OCI-LY1 (cell line): ENCODE data around the gene RNASEH2C.

Experiments
- H2AFZ ChIP-seq: fragments of 200-600 bp; sonication (generic), shearing (Covaris generic); 2 replicates; pipeline ENCODE4 v1.6.0; 2014; ENCODE audit warnings: antibody characterized with exemption, mild to moderate bottlenecking, low read length
- H3F3A ChIP-seq: fragments of 200-600 bp; sonication (generic), shearing (Covaris generic); 2 replicates; pipeline ENCODE4 v1.6.0; 2014; ENCODE audit warnings: mild to moderate bottlenecking, antibody characterized with exemption, low read length, moderate library complexity; ENCODE audit not compliant: insufficient read depth
- H3K27ac ChIP-seq: fragments of 200-600 bp; sonication (generic); 2 replicates; pipeline ENCODE4 v1.5.1; 2014; ENCODE audit warnings: low read length, mixed run types, mild to moderate bottlenecking, low read depth; ENCODE audit not compliant: poor library complexity, severe bottlenecking
- H3K27me3 ChIP-seq: fragments of 200-600 bp; sonication (generic); 2 replicates; pipeline ENCODE4 v1.6.0; 2014; ENCODE audit warnings: antibody characterized with exemption, mild to moderate bottlenecking, low read length, moderate library complexity; ENCODE audit not compliant: insufficient read depth
- H3K36me3 ChIP-seq: fragments of 200-600 bp; sonication (generic); 2 replicates; pipeline ENCODE4 v1.6.1; 2014; ENCODE audit warnings: mild to moderate bottlenecking, antibody characterized with exemption, low read length, moderate library complexity, mixed read lengths; ENCODE audit not compliant: insufficient read depth
- H3K4me1 ChIP-seq: fragments of 200-600 bp; sonication (generic); 2 replicates; pipeline ENCODE4 v1.5.1; 2014; ENCODE audit warnings: mild to moderate bottlenecking, low read length, moderate library complexity; ENCODE audit not compliant: insufficient read depth, severe bottlenecking
- H3K4me2 ChIP-seq: fragments of 200-600 bp; sonication (generic), shearing (Covaris generic); 2 replicates; pipeline ENCODE4 v1.6.1; 2014; ENCODE audit warnings: low read length
- H3K4me3 ChIP-seq: fragments of 200-600 bp; sonication (generic); 2 replicates; pipeline ENCODE4 v1.5.1; 2014; ENCODE audit warnings: low read length, low read depth, mild to moderate bottlenecking, mixed read lengths; ENCODE audit not compliant: poor library complexity, severe bottlenecking
- H3K79me2 ChIP-seq: fragments of 200-600 bp; shearing (Covaris generic); 2 replicates; pipeline ENCODE4 v1.6.1; 2016; ENCODE audit warnings: mixed run types, low read length, mixed read lengths; ENCODE audit not compliant: insufficient read depth
- H3K9ac ChIP-seq: fragments of 200-600 bp; sonication (generic), shearing (Covaris generic); 2 replicates; pipeline ENCODE4 v1.6.1; 2014; ENCODE audit warnings: mild to moderate bottlenecking, low read length, mixed read lengths
- H3K9me2 ChIP-seq: fragments of 200-600 bp; sonication (generic), shearing (Covaris generic); 2 replicates; pipeline ENCODE4 v1.6.1; 2014; ENCODE audit warnings: low read depth, mild to moderate bottlenecking, low read length, mixed read lengths
- H3K9me3 ChIP-seq: fragments of 200-600 bp; shearing (Covaris generic); 2 replicates; pipeline ENCODE4 v1.6.1; 2014; ENCODE audit warnings: low read length, mixed read lengths
- H4K20me1 ChIP-seq: fragments of 200-600 bp; sonication (generic), shearing (Covaris generic); 2 replicates; pipeline ENCODE4 v1.6.0; 2016; ENCODE audit warnings: mild to moderate bottlenecking, low read length; ENCODE audit not compliant: insufficient read depth
- EZH2 ChIP-seq: fragments of 200-600 bp; sonication (generic), shearing (Covaris generic); IDR thresholded peaks from 2 replicates; pipeline ENCODE4 v1.8.0; 2017; ENCODE audit warnings: borderline replicate concordance, mixed run types, mild to moderate bottlenecking, antibody characterized with exemption, low read length, moderate library complexity, mixed read lengths
- TF ChIP-seq, protein P1 (sequence below): fragments of 200-600 bp; sonication (generic), shearing (Covaris generic); IDR thresholded peaks from 2 replicates; pipeline ENCODE4 v1.5.1; 2017; ENCODE audit warnings: mild to moderate bottlenecking, antibody characterized with exemption, low read length, moderate library complexity, mixed read lengths

RNASEH2C gene

DNA sequence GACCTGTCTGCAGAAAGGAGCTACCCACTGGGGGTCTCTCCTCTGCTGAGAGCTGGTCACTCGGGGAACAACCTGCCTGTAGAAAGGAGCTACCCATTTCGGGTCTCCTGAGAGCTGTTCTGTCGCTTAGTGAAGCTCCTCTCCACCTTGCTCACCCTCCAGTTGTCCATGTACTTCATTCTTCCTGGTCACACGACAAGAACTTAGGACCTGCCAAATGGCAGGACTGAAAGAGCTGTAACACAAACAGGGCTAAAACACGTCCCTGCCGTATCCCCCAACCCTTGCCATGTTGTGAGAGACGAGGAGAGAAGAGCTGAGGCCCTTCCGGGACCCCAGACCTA is 24.1 kb upstream of the RNASEH2C start:
- Histone ChIP-seq H3K4me3 (no peak overlapping the region), H3F3A (no peaks in the 10 kb centered on the region), H3K4me2 (no peak overlapping the region), H2AFZ (no peak overlapping the region), H3K27me3 (peaks cover 19% of the 10 kb centered on the region; the same call in 1 of the 2 replicates), H3K36me3 (no peaks in the 10 kb centered on the region; the same call in 1 of the 2 replicates), H3K9ac (no peak overlapping the region), H3K4me1 (no peaks in the 10 kb centered on the region), H3K79me2 (no peaks in the 10 kb centered on the region), H4K20me1 (no peaks in the 10 kb centered on the region), H3K9me2 (no peaks in the 10 kb centered on the region), H3K9me3 (no peaks in the 10 kb centered on the region), H3K27ac (no peak overlapping the region)
- no peak for TF ChIP-seq EZH2
- TF ChIP-seq, protein P1, sequence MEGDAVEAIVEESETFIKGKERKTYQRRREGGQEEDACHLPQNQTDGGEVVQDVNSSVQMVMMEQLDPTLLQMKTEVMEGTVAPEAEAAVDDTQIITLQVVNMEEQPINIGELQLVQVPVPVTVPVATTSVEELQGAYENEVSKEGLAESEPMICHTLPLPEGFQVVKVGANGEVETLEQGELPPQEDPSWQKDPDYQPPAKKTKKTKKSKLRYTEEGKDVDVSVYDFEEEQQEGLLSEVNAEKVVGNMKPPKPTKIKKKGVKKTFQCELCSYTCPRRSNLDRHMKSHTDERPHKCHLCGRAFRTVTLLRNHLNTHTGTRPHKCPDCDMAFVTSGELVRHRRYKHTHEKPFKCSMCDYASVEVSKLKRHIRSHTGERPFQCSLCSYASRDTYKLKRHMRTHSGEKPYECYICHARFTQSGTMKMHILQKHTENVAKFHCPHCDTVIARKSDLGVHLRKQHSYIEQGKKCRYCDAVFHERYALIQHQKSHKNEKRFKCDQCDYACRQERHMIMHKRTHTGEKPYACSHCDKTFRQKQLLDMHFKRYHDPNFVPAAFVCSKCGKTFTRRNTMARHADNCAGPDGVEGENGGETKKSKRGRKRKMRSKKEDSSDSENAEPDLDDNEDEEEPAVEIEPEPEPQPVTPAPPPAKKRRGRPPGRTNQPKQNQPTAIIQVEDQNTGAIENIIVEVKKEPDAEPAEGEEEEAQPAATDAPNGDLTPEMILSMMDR = no peak

DNA sequence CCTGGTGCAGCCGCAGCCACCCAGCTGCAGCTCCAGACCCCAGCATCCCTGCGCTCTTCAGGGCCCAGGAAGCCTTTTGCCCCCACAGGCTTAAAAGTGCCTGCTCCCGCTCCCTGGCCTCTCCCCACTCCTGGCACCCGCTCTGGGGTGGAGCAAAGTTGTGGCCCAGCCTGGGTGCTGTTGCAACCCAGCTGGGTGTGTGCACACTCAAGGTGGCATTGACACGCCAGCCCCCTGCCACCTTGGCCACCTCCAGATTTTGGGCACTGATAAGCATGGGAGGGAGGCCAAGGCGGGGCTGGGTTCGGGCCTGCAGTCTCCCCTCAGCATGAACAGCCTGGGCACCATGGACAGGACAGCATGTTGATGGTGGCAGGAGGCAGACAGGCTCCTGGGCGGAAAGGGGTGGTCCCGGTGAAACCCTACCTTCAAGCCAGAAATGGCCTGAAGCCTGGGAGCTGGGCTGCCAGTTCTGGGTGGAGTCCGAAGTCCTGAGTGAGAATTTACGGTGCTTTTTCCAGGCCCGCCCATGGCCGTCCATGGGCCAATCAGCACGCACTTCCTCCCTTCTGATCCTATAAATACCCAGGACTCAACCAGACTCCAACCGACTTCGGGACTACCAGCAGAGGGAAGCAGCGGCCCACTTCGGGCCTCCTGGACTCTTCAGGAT is 23.6 kb upstream of the RNASEH2C start:
- Histone ChIP-seq H3K36me3 (no peaks in the 10 kb centered on the region; the same call in 1 of the 2 replicates), H4K20me1 (no peaks in the 10 kb centered on the region), H3K27me3 (peaks cover 14% of the 10 kb centered on the region; the same call in 1 of the 2 replicates), H3K4me2 (no peak overlapping the region), H3K4me3 (no peak overlapping the region), H3F3A (no peaks in the 10 kb centered on the region), H3K79me2 (no peaks in the 10 kb centered on the region), H3K9me3 (no peaks in the 10 kb centered on the region), H2AFZ (no peak overlapping the region), H3K27ac (no peak overlapping the region), H3K9me2 (no peaks in the 10 kb centered on the region), H3K4me1 (no peaks in the 10 kb centered on the region), H3K9ac (no peak overlapping the region)
- TF ChIP-seq, protein P1 = no peak
- TF ChIP-seq EZH2 = no peak

DNA sequence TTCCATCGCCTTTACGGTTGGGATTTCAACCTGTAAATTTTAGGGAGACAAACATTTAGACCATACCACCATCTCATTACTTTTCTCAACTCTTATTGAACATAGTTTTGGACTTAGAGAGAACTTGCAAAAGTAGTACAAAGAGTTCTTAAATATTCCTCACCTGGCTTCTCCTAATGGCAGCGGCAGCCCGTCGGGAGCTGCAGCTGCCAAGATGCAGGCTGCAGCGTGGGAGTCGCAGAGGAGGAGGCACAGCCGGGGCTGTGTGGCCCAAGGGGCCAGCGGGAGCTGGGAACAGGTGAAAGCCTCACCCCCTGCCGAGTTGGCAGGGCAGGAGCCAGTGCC is 23.1 kb upstream of the RNASEH2C start:
- TF ChIP-seq, protein P1 = no peak
- no peak for TF ChIP-seq EZH2
- no peak overlapping the region for H3K4me3 ChIP-seq
- no peaks in the 10 kb centered on the region for H3F3A ChIP-seq
- H3K27ac ChIP-seq = no peak overlapping the region
- no peaks in the 10 kb centered on the region for H3K9me2 ChIP-seq
- no peak overlapping the region for H2AFZ ChIP-seq
- H3K4me1 ChIP-seq = no peaks in the 10 kb centered on the region
- H4K20me1 ChIP-seq = no peaks in the 10 kb centered on the region
- H3K9me3 ChIP-seq = no peaks in the 10 kb centered on the region
- no peaks in the 10 kb centered on the region; the same call in 1 of the 2 replicates for H3K36me3 ChIP-seq
- H3K4me2 ChIP-seq = no peak overlapping the region
- H3K79me2 ChIP-seq = no peaks in the 10 kb centered on the region
- no peak overlapping the region for H3K9ac ChIP-seq
- H3K27me3 ChIP-seq = peaks cover 14% of the 10 kb centered on the region; the same call in 1 of the 2 replicates
